Measurements from ENCODE around the gene SBNO2. TPM values are rescaled to one million over a fixed set of nuclear protein-coding genes. Genes with fewer than 3 reads are reported as not detected.

Gene SBNO2
- total RNA-seq, 1 experiment from 2014 or later = 123 TPM

- DNase-seq (ENCODE audit: unreplicated experiment) = no peak
- intact Hi-C loops (cut with micrococcal nuclease) = no loop called here
- ChIA-PET POLR2A (no interaction called here), CTCF (no interaction called here)
- no peaks in the 10 kb centered on the region for H3K4me1 Mint-ChIP-seq (ENCODE audit: insufficient read depth, unreplicated experiment)
- H3K36me3 Mint-ChIP-seq (ENCODE audit: insufficient read depth, unreplicated experiment) = peaks cover 53% of the 10 kb centered on the region
- H3K27me3 Mint-ChIP-seq (ENCODE audit: insufficient read depth, unreplicated experiment) = no peaks in the 10 kb centered on the region
- no peak overlapping the region for H3K4me3 Mint-ChIP-seq (ENCODE audit: unreplicated experiment)
- H3K9me3 Mint-ChIP-seq (ENCODE audit: unreplicated experiment) = peaks cover 4% of the 10 kb centered on the region
- H3K27ac Mint-ChIP-seq (ENCODE audit: low read depth, unreplicated experiment) = peak overlapping the region; percentile 51
- TF ChIP-seq CTCF (IDR thresholded peaks at IDR 0.05; ENCODE audit: unreplicated experiment) = no peak
- BruUV-seq (replicated peaks) = no TSS peak
These were observed 37.9 kb downstream of the SBNO2 start for GRCh38 chr19:1136201-1136600.

GRCh38 chr19:1135454-1135853 lies 38.6 kb downstream of the SBNO2 start:
- no peak overlapping the region for H3K4me3 Mint-ChIP-seq (ENCODE audit: unreplicated experiment)
- H3K36me3 Mint-ChIP-seq (ENCODE audit: insufficient read depth, unreplicated experiment) = peaks cover 50% of the 10 kb centered on the region
- no TSS peak for BruUV-seq (replicated peaks)
- no peaks in the 10 kb centered on the region for H3K4me1 Mint-ChIP-seq (ENCODE audit: insufficient read depth, unreplicated experiment)
- TF ChIP-seq CTCF (IDR thresholded peaks at IDR 0.05; ENCODE audit: unreplicated experiment) = no peak
- CTCF ChIA-PET = interaction anchor here (0.6 kb wide), 1 partner anchor 36 kb away, joined by 3 read pairs; no protein-coding TSS in a partner anchor
- H3K27ac Mint-ChIP-seq (ENCODE audit: low read depth, unreplicated experiment) = no peak overlapping the region
- no peaks in the 10 kb centered on the region for H3K27me3 Mint-ChIP-seq (ENCODE audit: insufficient read depth, unreplicated experiment)
- H3K9me3 Mint-ChIP-seq (ENCODE audit: unreplicated experiment) = peaks cover 4% of the 10 kb centered on the region
- no peak for DNase-seq (ENCODE audit: unreplicated experiment)
- POLR2A ChIA-PET = no interaction called here
- intact Hi-C loops (cut with micrococcal nuclease) = no loop called here

GRCh38 chr19:1134431-1134830 lies 39.6 kb downstream of the SBNO2 start:
- Mint-ChIP-seq H3K4me3 (ENCODE audit: unreplicated experiment) (no peak overlapping the region), H3K36me3 (ENCODE audit: insufficient read depth, unreplicated experiment) (peaks cover 52% of the 10 kb centered on the region), H3K27ac (ENCODE audit: low read depth, unreplicated experiment) (no peak overlapping the region), H3K27me3 (ENCODE audit: insufficient read depth, unreplicated experiment) (no peaks in the 10 kb centered on the region), H3K9me3 (ENCODE audit: unreplicated experiment) (peaks cover under 1% of the 10 kb centered on the region), H3K4me1 (ENCODE audit: insufficient read depth, unreplicated experiment) (no peaks in the 10 kb centered on the region)
- TF ChIP-seq CTCF (IDR thresholded peaks at IDR 0.05; ENCODE audit: unreplicated experiment) = no peak
- intact Hi-C loops (cut with micrococcal nuclease) = no loop called here
- DNase-seq (ENCODE audit: unreplicated experiment) = peak; percentile 35
- no TSS peak for BruUV-seq (replicated peaks)
- CTCF ChIA-PET = interaction anchor here (0.6 to 0.9 kb wide), 3 partner anchors 21 to 1607 kb away, joined by 3 to 4 read pairs (median 4); no protein-coding TSS in a partner anchor
- POLR2A ChIA-PET = interaction anchor here (0.7 to 1.5 kb wide), 4 partner anchors 9 to 34 kb away, joined by 3 to 7 read pairs (median 6); no protein-coding TSS in a partner anchor

GRCh38 chr19:1133471-1133929 lies 40.6 kb downstream of the SBNO2 start:
- Mint-ChIP-seq H3K27me3 (ENCODE audit: insufficient read depth, unreplicated experiment) (no peaks in the 10 kb centered on the region), H3K4me3 (ENCODE audit: unreplicated experiment) (no peak overlapping the region), H3K9me3 (ENCODE audit: unreplicated experiment) (no peaks in the 10 kb centered on the region), H3K36me3 (ENCODE audit: insufficient read depth, unreplicated experiment) (peaks cover 45% of the 10 kb centered on the region), H3K27ac (ENCODE audit: low read depth, unreplicated experiment) (no peak overlapping the region), H3K4me1 (ENCODE audit: insufficient read depth, unreplicated experiment) (no peaks in the 10 kb centered on the region)
- no peak for TF ChIP-seq CTCF (IDR thresholded peaks at IDR 0.05; ENCODE audit: unreplicated experiment)
- CTCF ChIA-PET = interaction anchor here (0.6 to 0.9 kb wide), 2 partner anchors 111 to 146 kb away, joined by 3 to 4 read pairs; no protein-coding TSS in a partner anchor
- DNase-seq (ENCODE audit: unreplicated experiment) = no peak
- no TSS peak for BruUV-seq (replicated peaks)
- intact Hi-C loops (cut with micrococcal nuclease) = loop anchor here (2.0 kb wide), 1 partner anchor 35 kb away; no protein-coding TSS in a partner anchor
- POLR2A ChIA-PET = interaction anchor here (0.6 to 1.5 kb wide), 5 partner anchors 9 to 35 kb away, joined by 3 to 7 read pairs (median 6); no protein-coding TSS in a partner anchor

All from MCF 10A (cell line).